Nephron progenitor cell (in vitro differentiated cells): ENCODE measurements around the gene HS3ST2.

Experiments
- DNase-seq: peaks from one replicate; pipeline ENCODE4 v3.0.0; 2021
- H3K27ac Mint-ChIP-seq: 2 replicates; pipeline ENCODE4 v1.8.0; 2021; ENCODE audit warnings: mild to moderate bottlenecking, moderate library complexity, mixed read lengths
- H3K27me3 Mint-ChIP-seq: 2 replicates; pipeline ENCODE4 v1.8.0; 2021; ENCODE audit warnings: mild to moderate bottlenecking, low read depth, mixed read lengths; ENCODE audit not compliant: poor library complexity
- H3K36me3 Mint-ChIP-seq: 2 replicates; pipeline ENCODE4 v1.8.0; 2021; ENCODE audit warnings: low read depth, mixed read lengths
- H3K4me1 Mint-ChIP-seq: 2 replicates; pipeline ENCODE4 v1.8.0; 2021; ENCODE audit warnings: mixed read lengths
- H3K4me3 Mint-ChIP-seq: 2 replicates; pipeline ENCODE4 v1.8.0; 2021; ENCODE audit warnings: mild to moderate bottlenecking, moderate library complexity, mixed read lengths
- H3K9me3 Mint-ChIP-seq: 2 replicates; pipeline ENCODE4 v1.8.0; 2021; ENCODE audit warnings: mild to moderate bottlenecking, moderate library complexity, mixed read lengths
- CTCF ChIP-seq: fragments of 200-600 bp; sonication (generic); IDR thresholded peaks from 2 replicates; pipeline ENCODE4 v1.5.0; 2021; ENCODE audit warnings: antibody characterized with exemption

The HS3ST2 gene

GRCh38 chr16:22843122-22843521, 29.2 kb downstream of the HS3ST2 start:
- no peak for DNase-seq
- no peak overlapping the region for H3K27ac Mint-ChIP-seq
- no peak for TF ChIP-seq CTCF

GRCh38 chr16:22843856-22844255, 29.9 kb downstream of the HS3ST2 start:
- no peaks in the 10 kb centered on the region for H3K4me1 Mint-ChIP-seq
- no peaks in the 10 kb centered on the region for H3K9me3 Mint-ChIP-seq
- DNase-seq: no peak
- no peak overlapping the region for H3K27ac Mint-ChIP-seq
- peaks cover 24% of the 10 kb centered on the region for H3K27me3 Mint-ChIP-seq
- no peak for TF ChIP-seq CTCF
- no peak overlapping the region for H3K4me3 Mint-ChIP-seq
- no peaks in the 10 kb centered on the region for H3K36me3 Mint-ChIP-seq

More at GRCh38 chr16:22843122-22843521, 29.2 kb downstream of the HS3ST2 start:
- Mint-ChIP-seq H3K4me1 (no peaks in the 10 kb centered on the region), H3K27me3 (peaks cover 20% of the 10 kb centered on the region), H3K36me3 (no peaks in the 10 kb centered on the region), H3K4me3 (no peak overlapping the region), H3K9me3 (no peaks in the 10 kb centered on the region)

GRCh38 chr16:22844416-22844815, 30.5 kb downstream of the HS3ST2 start:
- Mint-ChIP-seq H3K27ac (no peak overlapping the region), H3K36me3 (no peaks in the 10 kb centered on the region), H3K4me3 (no peak overlapping the region), H3K9me3 (no peaks in the 10 kb centered on the region), H3K4me1 (no peaks in the 10 kb centered on the region), H3K27me3 (peaks cover 28% of the 10 kb centered on the region)
- DNase-seq: no peak
- no peak for TF ChIP-seq CTCF

GRCh38 chr16:22847100-22847499, 33.1 kb downstream of the HS3ST2 start:
- DNase-seq: no peak
- H3K4me1 Mint-ChIP-seq: no peaks in the 10 kb centered on the region
- H3K27ac Mint-ChIP-seq: no peak overlapping the region
- no peak for TF ChIP-seq CTCF
- H3K27me3 Mint-ChIP-seq: peaks cover 25% of the 10 kb centered on the region
- H3K36me3 Mint-ChIP-seq: no peaks in the 10 kb centered on the region
- no peak overlapping the region for H3K4me3 Mint-ChIP-seq
- H3K9me3 Mint-ChIP-seq: no peaks in the 10 kb centered on the region

GRCh38 chr16:22847690-22848089, 33.7 kb downstream of the HS3ST2 start:
- no peaks in the 10 kb centered on the region for H3K9me3 Mint-ChIP-seq
- H3K27ac Mint-ChIP-seq: no peak overlapping the region
- no peaks in the 10 kb centered on the region for H3K36me3 Mint-ChIP-seq
- no peak overlapping the region for H3K4me3 Mint-ChIP-seq
- no peak for TF ChIP-seq CTCF
- no peak for DNase-seq
- peaks cover 30% of the 10 kb centered on the region for H3K27me3 Mint-ChIP-seq
- H3K4me1 Mint-ChIP-seq: no peaks in the 10 kb centered on the region

- Mint-ChIP-seq H3K36me3 (no peaks in the 10 kb centered on the region), H3K27me3 (peaks cover 27% of the 10 kb centered on the region), H3K4me3 (no peak overlapping the region), H3K27ac (no peak overlapping the region), H3K9me3 (no peaks in the 10 kb centered on the region), H3K4me1 (no peaks in the 10 kb centered on the region)
- TF ChIP-seq CTCF: no peak
- no peak for DNase-seq
These were observed 34.5 kb downstream of the HS3ST2 start for GRCh38 chr16:22848451-22848850.
